ENCODE results near the gene LAMA3.

GRCh38 chr18:23648940-23649607, 40.2 kb upstream of the LAMA3 start:
- TF ChIP-seq POLR2A (IDR thresholded peaks at IDR 0.05; ENCODE audit: low read length) (no peak), GATA1 (IDR thresholded peaks at IDR 0.05; ENCODE audit: low read depth, low read length) (no peak)

Measured in erythroblast (primary cell).